HG02981 (cell line): ENCODE results near the gene LHFPL6.

Experiments
- ATAC-seq: cut with Tn5 transposase; IDR thresholded peaks from one replicate; pipeline ENCODE4 v1.9.1; 2021; ENCODE audit warnings: mild to moderate bottlenecking, moderate library complexity; ENCODE audit not compliant: unreplicated experiment

Gene LHFPL6

GRCh38 chr13:39557285-39557955 is 45.6 kb downstream of the LHFPL6 start:
- no peak for ATAC-seq

GRCh38 chr13:39556866-39557265 is 46.1 kb downstream of the LHFPL6 start:
- ATAC-seq: no peak

DNA sequence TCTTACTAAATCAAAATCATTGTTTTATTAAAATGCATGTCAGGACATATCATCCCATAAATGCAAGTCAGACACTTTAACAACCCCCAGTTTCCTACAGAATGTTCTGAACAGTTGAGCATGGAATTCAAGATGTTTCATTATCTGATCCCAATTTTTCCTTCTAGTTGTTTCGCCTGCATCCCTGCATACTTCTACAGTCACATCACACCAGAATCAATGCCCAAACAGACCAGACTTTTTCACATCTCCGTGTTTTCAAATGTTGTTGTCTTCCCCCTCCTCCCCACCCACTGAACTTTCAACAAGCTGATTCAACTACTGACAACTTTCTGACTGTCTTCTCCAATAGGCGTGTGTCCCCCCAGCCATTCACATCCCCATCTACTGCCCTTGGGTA is 48.6 kb downstream of the LHFPL6 start:
- ATAC-seq: no peak

DNA sequence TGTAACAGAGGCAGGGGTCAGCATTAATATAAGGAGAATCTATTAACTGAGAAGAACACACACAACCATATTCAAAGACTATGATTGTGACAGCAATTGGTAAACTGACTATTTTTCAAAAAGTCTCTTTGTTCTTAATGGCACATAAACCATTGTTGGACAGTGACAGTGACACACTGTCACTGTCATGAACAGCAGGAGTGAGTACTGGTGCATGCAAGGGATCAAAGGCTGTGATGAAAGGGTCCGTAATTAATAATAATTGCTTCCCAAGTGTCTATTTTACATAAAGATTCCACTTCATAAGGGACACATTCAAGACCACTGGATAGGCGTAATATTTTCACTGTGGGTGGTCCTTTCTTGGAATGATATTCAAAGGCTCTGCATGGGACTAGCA is 50.7 kb downstream of the LHFPL6 start:
- no peak for ATAC-seq

GRCh38 chr13:39550931-39551330 is 52.1 kb downstream of the LHFPL6 start:
- ATAC-seq: no peak

DNA sequence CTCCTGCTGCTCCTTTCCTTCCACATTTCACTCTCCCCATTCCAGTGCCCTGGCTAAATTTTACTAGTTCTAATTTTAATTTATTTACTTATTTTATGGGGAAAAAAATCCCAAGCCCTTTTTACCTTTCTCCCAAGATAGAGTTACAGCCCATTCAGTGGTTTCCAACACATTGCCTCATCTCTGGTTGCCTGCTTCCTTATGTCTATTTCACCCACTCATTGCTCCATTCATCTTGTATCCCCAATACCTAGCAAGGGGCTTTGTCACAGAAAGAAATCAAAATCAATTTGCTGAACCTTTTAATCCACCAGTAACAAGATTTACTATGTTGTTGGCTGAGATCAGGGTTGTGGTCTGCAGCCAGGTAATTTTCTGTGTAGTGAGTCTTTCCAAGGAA is 55.9 kb downstream of the LHFPL6 start:
- ATAC-seq: no peak

DNA sequence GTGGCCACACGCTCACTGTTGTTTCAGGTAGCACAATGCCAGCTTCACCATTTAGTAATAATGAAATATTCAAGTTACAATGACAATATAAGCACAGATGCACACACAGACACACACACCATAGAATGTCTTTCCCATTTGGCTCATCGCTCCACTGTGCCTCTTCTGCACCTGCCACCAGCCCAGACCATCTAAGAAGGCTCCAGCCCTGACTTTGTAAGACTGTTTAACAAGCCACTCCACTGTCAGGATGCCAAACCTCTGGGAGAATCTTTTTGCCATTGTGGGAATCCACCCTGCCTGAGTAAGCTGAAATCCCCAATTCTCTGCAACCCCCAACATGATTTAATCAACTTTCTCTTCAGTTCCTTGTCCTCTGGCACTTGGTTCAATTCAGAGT is 60.6 kb downstream of the LHFPL6 start:
- no peak for ATAC-seq

GRCh38 chr13:39540929-39541605 is 61.9 kb downstream of the LHFPL6 start:
- no peak for ATAC-seq

GRCh38 chr13:39538816-39539790 is 63.9 kb downstream of the LHFPL6 start:
- ATAC-seq: no peak

DNA sequence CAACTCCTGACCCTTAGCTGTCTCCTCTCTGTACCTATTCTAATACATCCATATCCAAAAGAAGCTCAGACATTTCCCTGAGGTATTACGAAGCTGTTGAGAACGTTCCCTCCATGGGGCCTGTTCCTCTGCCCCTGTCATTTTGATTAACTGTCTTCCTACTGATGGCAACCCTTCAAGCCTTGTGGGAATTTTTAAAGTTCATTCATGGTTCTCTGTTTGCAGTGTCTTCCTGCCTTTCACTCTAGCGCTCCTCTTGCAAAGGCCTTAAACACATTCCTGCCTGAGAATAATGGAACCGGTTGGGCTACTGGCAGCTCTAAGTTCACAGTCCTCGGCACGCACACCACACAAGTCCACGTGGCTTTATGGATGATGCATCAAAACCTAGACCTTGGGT is 66.1 kb downstream of the LHFPL6 start:
- ATAC-seq: no peak

- ATAC-seq: no peak
Observed at GRCh38 chr13:39536274-39536673, 66.7 kb downstream of the LHFPL6 start.

- ATAC-seq: no peak
Observed at GRCh38 chr13:39533651-39534150, 69.3 kb downstream of the LHFPL6 start.

GRCh38 chr13:39531646-39532045 is 71.3 kb downstream of the LHFPL6 start:
- no peak for ATAC-seq

DNA sequence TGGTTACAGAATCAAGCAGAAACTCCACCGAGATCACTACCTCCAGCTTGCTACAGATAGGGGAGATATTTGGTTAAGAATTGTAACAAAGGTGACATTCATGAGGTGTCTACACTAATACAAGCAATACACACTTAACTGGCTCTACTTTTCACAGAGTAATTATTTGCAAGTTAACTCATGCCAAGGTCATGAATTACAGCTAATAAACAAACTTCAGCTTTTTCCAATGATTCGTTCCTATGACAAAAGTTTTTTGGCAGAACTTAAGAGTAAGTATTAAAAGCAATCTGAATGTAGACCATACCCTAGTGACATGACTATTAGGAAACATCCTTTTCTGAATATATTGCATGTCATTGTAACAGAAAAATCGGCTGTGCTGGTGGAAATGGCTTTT is 72.1 kb downstream of the LHFPL6 start:
- ATAC-seq: no peak

- ATAC-seq: no peak
Observed at GRCh38 chr13:39528661-39528980, 74.4 kb downstream of the LHFPL6 start.

DNA sequence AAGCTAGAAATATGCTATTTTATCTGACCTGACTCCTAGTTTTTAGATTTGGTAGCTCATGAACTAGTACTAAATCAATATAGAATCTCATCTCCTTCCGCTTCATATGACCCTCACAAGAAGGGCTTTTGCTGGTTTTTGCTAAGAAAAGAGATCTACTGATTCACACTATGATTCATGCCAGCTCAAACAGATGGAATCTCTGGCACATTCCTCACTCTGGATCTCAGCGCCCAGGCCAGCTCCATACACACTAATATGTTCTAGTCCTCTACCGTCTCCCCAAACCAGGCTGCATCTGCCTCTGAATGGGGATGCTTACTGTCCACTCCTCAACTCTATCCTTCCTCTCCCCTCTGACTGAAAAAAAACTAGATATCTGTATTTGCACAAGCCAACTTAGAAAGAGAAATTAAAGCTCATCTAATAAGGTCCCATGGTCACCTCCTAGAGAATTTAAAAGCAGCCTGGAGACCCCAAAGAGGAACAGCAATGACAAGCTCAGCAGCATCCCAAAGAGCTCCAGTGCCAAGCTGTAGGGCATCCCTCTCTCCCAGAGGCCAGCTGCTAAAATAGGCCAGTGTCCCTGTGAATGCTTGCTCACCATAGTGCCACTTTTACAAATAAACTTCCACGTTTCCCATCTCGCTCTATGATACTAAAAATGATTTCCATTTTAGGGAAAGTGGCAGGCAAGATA is 74.9 kb downstream of the LHFPL6 start:
- no peak for ATAC-seq

DNA sequence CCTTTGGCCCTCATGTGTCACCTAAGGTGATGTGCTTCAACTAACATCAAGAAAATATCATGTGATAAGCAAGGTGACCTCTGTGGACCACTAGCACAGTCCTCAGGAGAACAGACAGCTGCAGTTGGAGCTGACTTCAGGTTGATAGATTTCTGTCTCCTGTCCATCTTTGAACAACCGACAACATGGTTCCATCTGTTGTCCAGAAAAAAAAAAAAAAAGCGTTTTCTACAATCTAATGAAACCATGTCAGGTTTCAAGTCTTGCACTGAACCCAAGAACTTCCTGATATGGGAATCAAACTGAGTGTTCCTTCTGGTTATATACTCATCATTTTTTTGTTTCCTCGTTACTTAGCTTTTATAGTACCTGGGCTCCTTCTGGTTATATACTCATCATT is 75.7 kb downstream of the LHFPL6 start:
- no peak for ATAC-seq

GRCh38 chr13:39526499-39526898 is 76.5 kb downstream of the LHFPL6 start:
- no peak for ATAC-seq

DNA sequence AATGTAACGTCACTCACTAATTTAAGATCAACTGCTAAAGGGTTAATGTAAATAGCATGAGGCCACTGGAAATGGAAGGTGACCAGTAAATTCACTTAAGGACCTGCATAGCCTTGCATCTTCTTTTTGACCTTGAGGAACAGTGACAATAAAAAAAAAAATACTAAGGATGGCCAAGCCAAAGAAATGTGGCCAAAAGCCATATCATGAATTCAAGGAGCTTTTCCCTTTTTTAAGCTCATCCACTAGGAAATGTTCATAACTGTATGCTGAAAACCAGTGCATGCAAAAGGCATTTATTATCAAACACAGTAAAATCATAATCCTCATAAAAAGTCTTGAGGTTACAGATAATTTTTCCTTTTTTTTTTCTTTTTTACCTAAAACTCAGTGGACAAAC is 77.5 kb downstream of the LHFPL6 start:
- ATAC-seq: no peak

DNA sequence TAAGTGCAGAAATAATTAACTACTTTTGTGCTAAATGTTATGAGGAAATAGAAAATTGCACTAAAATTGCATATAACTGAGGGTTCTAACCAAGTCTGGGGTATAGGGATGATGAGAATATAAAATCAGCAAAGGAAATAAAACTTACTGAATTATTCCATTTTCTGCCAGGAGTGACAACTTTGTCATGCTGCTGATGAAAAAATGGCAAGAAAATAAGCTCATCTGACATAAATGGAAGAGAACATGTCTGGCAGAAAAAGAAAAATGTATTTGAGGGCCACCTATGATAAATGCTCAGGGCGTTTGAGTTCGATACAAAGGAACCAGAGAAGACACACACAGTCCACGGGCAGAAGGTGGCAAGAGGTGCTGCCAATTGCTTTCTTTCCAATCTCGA is 78.2 kb downstream of the LHFPL6 start:
- no peak for ATAC-seq

DNA sequence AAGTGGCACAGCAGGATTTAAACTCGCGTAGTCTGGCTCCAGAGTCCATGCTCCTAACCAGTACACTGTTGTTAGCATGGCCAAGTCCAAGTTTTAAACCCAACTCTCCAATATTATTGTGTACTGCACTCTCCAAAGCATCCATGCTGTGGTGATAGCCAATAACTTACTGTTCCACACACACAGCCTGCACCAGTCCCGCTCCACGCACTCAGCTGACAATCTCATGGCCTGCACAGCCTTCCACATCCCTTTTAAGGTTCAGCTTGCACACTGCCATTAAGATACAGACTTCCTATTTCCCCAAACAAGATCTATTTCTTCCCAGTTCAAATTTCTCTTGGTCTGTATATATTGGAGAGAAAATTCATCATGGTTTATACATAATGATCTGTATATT is 80.7 kb downstream of the LHFPL6 start:
- no peak for ATAC-seq
